ENCODE results near the gene GDPD4. TPM values are rescaled to one million over a fixed set of nuclear protein-coding genes. Genes with fewer than 3 reads are reported as not detected.
A peak's percentile ranks its signal among the peaks of the same experiment; 100 is the strongest.

GDPD4 gene
- total and polyA plus RNA-seq, 9 of the 15 experiments (the other 6 are each of a cell fraction or from before 2014, with no cell fraction given): 0.40 TPM; not detected in 8

- no peaks in the 10 kb centered on the region for H3K9me1 ChIP-seq (ENCODE audit: control insufficient read depth, insufficient read depth, low read length)
- H3K4me2 ChIP-seq (ENCODE audit: insufficient read depth, low read length): no peak overlapping the region
- no TSS peak for BruUV-seq (replicated peaks)
- intact Hi-C loops (cut with micrococcal nuclease): no loop called here
- no peaks in the 10 kb centered on the region for H3K79me2 ChIP-seq (ENCODE audit: control insufficient read depth, insufficient read depth, low read length)
- ChIA-PET POLR2A (interaction anchor here (0.7 kb wide), 1 partner anchor 253 kb away, joined by 4 read pairs; no protein-coding TSS in a partner anchor), CTCF (ENCODE audit: low intra/inter-chr PET ratio) (no interaction called here)
- TF ChIP-seq TBP (optimal IDR thresholded peaks at IDR 0.05; ENCODE audit: low read depth, low read length): no peak
- H3K27me3 ChIP-seq (ENCODE audit: control insufficient read depth in 2 of 2, insufficient read depth in 2 of 2, low read length in 2 of 2): peaks cover 11 to 19% of the 10 kb centered on the region in 2 experiments; a peak in 4 of 5 replicates
- no peak overlapping the region for H2AFZ ChIP-seq (ENCODE audit: low read depth, low read length)
- no peaks in the 10 kb centered on the region for H4K20me1 ChIP-seq (replicated peaks; ENCODE audit: control insufficient read depth, insufficient read depth, low read length)
- no peak for DNase-seq (ENCODE audit: extremely low read depth in 1 of 4, low spot score in 3 of 4)
- no peak overlapping the region for H3K27ac ChIP-seq (ENCODE audit: extremely low read depth, low read depth, low read length)
- no peak overlapping the region for H3K9ac ChIP-seq (ENCODE audit: insufficient read depth in 1 of 2, low read depth in 2 of 2, low read length in 2 of 2)
- H3K4me1 ChIP-seq (replicated peaks in 1 of 2; ENCODE audit: control insufficient read depth in 2 of 2, insufficient read depth in 2 of 2, low read length in 2 of 2): no peaks in the 10 kb centered on the region
- in situ Hi-C loops (cut with MboI): no loop called here
- no peak for ATAC-seq
- no peak overlapping the region for H3K4me3 ChIP-seq
- FAIRE-seq: no peak
- no peaks in the 10 kb centered on the region for H3K9me3 ChIP-seq (replicated peaks; ENCODE audit: control insufficient read depth, insufficient read depth, low read depth, low read length)
- no peaks in the 10 kb centered on the region for H3K36me3 ChIP-seq (ENCODE audit: control insufficient read depth, insufficient read depth, low read length)
Observed at GRCh38 chr11:77308838-77309237, 7.4 kb upstream of the GDPD4 start.

- Histone ChIP-seq H3K4me1 (replicated peaks in 1 of 2; ENCODE audit: control insufficient read depth in 2 of 2, insufficient read depth in 2 of 2, low read length in 2 of 2) (peaks cover 0 to 17% of the 10 kb centered on the region in 2 experiments; a peak in 2 of 5 replicates), H2AFZ (ENCODE audit: low read depth, low read length) (no peak overlapping the region), H3K27me3 (ENCODE audit: control insufficient read depth in 2 of 2, insufficient read depth in 2 of 2, low read length in 2 of 2) (peaks cover 0 to 2% of the 10 kb centered on the region in 2 experiments; a peak in 1 of 5 replicates), H3K9me3 (replicated peaks; ENCODE audit: control insufficient read depth, insufficient read depth, low read depth, low read length) (no peaks in the 10 kb centered on the region), H3K9me1 (ENCODE audit: control insufficient read depth, insufficient read depth, low read length) (no peaks in the 10 kb centered on the region), H3K27ac (ENCODE audit: extremely low read depth, low read depth, low read length) (no peak overlapping the region), H3K4me3 (no peak overlapping the region), H3K9ac (ENCODE audit: insufficient read depth in 1 of 2, low read depth in 2 of 2, low read length in 2 of 2) (no peak overlapping the region), H3K79me2 (ENCODE audit: control insufficient read depth, insufficient read depth, low read length) (no peaks in the 10 kb centered on the region), H3K4me2 (ENCODE audit: insufficient read depth, low read length) (no peak overlapping the region), H3K36me3 (ENCODE audit: control insufficient read depth, insufficient read depth, low read length) (no peaks in the 10 kb centered on the region), H4K20me1 (replicated peaks; ENCODE audit: control insufficient read depth, insufficient read depth, low read length) (no peaks in the 10 kb centered on the region)
- no TSS peak for BruUV-seq (replicated peaks)
- CTCF ChIA-PET (ENCODE audit: low intra/inter-chr PET ratio): no interaction called here
- intact Hi-C loops (cut with micrococcal nuclease): no loop called here
- 8% methylated on average over 2 of the region's 2 CpGs for WGBS (ENCODE audit: insufficient coverage, low coverage, missing lambda C conversion rate)
- POLR2A ChIA-PET: interaction anchor here (0.7 to 1.9 kb wide), 3 partner anchors 9 to 1012 kb away, joined by 3 to 4 read pairs (median 4); no protein-coding TSS in a partner anchor
- in situ Hi-C loops (cut with MboI): no loop called here
- DNase-seq (ENCODE audit: extremely low read depth in 1 of 4, low spot score in 3 of 4) (no peak), FAIRE-seq (no peak), ATAC-seq (no peak)
- TF ChIP-seq ZNF174 (CRISPR knock-in tag; IDR thresholded peaks at IDR 0.05) (no peak), HINFP (tag; conservative IDR thresholded peaks at IDR 0.05; ENCODE audit: low read depth) (no peak), ZNF395 (CRISPR knock-in tag; IDR thresholded peaks at IDR 0.05) (0 out of 2 replicates have a peak, but pooled peaks have one; percentile 38), RBFOX2 (IDR thresholded peaks at IDR 0.05; ENCODE audit: low read depth, low read length) (no peak), POLR2G (IDR thresholded peaks at IDR 0.05; ENCODE audit: low read depth, low read length) (no peak)
Observed at GRCh38 chr11:77303328-77303727, 1.8 kb upstream of the GDPD4 start.
